Stimulated activated CD8-positive, alpha-beta memory T cell treated with anti-CD3 and anti-CD28 coated beads, Interleukin-7, amount 100 ng/mL, for 4 hours (primary cell): Measurements from ENCODE around the gene HELZ.
"Not testable (repeated sequence)": the region's sequence is repeated elsewhere in the genome, so short reads cannot be mapped to it uniquely, and the experiment has no call there.

ENCODE experiments used
- DNase-seq, 2 donors: peaks; one replicate each; pipeline ENCODE4 v3.0.0-alpha.2; 2020; ENCODE audit warnings: low read depth in 2 of 2

Gene HELZ

GRCh38 chr17:67229109-67229955 lies 15.7 kb downstream of the HELZ start:
- DNase-seq: no peak

GRCh38 chr17:67227488-67227887 lies 17.5 kb downstream of the HELZ start:
- DNase-seq: no peak

- no peak for DNase-seq
Observed at GRCh38 chr17:67225316-67225715, 19.7 kb downstream of the HELZ start.

GRCh38 chr17:67224736-67225135 lies 20.3 kb downstream of the HELZ start:
- no peak for DNase-seq

- no peak for DNase-seq
Observed at GRCh38 chr17:67223924-67224323, 21.1 kb downstream of the HELZ start.

- no peak for DNase-seq
Observed at GRCh38 chr17:67221062-67221998, 23.7 kb downstream of the HELZ start.

GRCh38 chr17:67218385-67218950 lies 26.5 kb downstream of the HELZ start:
- DNase-seq: no peak

GRCh38 chr17:67217446-67217845 lies 27.6 kb downstream of the HELZ start:
- no peak for DNase-seq

GRCh38 chr17:67216578-67217320 lies 28.2 kb downstream of the HELZ start:
- no peak for DNase-seq

GRCh38 chr17:67215991-67216421 lies 29.0 kb downstream of the HELZ start:
- no peak for DNase-seq

GRCh38 chr17:67212714-67213417 lies 32.1 kb downstream of the HELZ start:
- DNase-seq: no peak

- DNase-seq: no peak
Observed at GRCh38 chr17:67212231-67212630, 32.8 kb downstream of the HELZ start.

- DNase-seq: no peak
Observed at GRCh38 chr17:67211742-67212141, 33.3 kb downstream of the HELZ start.

- no peak for DNase-seq
Observed at GRCh38 chr17:67210915-67211314, 34.1 kb downstream of the HELZ start.

- no peak for DNase-seq
Observed at GRCh38 chr17:67208232-67208631, 36.8 kb downstream of the HELZ start.

GRCh38 chr17:67203818-67204217 lies 41.2 kb downstream of the HELZ start:
- DNase-seq: no peak

- DNase-seq: no peak
Observed at GRCh38 chr17:67202503-67202902, 42.5 kb downstream of the HELZ start.

- no peak for DNase-seq
Observed at GRCh38 chr17:67200727-67201301, 44.2 kb downstream of the HELZ start.

GRCh38 chr17:67198131-67198530 lies 46.9 kb downstream of the HELZ start:
- DNase-seq: no peak

- DNase-seq: not testable (repeated sequence)
Observed at GRCh38 chr17:67197023-67197422, 48.0 kb downstream of the HELZ start.

GRCh38 chr17:67196422-67196821 lies 48.6 kb downstream of the HELZ start:
- DNase-seq: no peak
